IMR-90 (cell line): ENCODE measurements around the gene EIF4H. TPM values are rescaled to one million over a fixed set of nuclear protein-coding genes. Genes with fewer than 3 reads are reported as not detected.

ENCODE experiments used
- ATAC-seq: fragments of 200-7000 bp; cut with Tn5 transposase; 2 replicates; pipeline ENCODE4 v1.9.1; 2020; ENCODE audit warnings: low read depth, mild to moderate bottlenecking, moderate library complexity
- BruUV-seq: library from RNA; stranded (reverse); fragments of 400-500 nt; replicated peaks from 2 replicates; lab custom pipeline; 2021; lab: Mats Ljungman, UMichigan
- CTCF ChIA-PET: fragments of 300-600 bp; formaldehyde crosslinking; extraction: SDS; loops from one replicate; lab custom pipeline; 2021; ENCODE audit warnings: antibody characterized with exemption; lab: Yijun Ruan, JAX
- POLR2A ChIA-PET: fragments of 300-600 bp; sonication (Branson Sonifier 250); formaldehyde crosslinking; loops from one replicate; lab custom pipeline; 2022; ENCODE audit warnings: antibody characterized with exemption; ENCODE audit not compliant: unreplicated experiment; lab: Charles Lee
- DNase-seq: peaks from one replicate; pipeline ENCODE4 v3.0.0; 2013
- H2AFZ ChIP-seq: replicated peaks from 2 replicates; pipeline ENCODE3; 2013; ENCODE audit warnings: low read length, mild to moderate bottlenecking; ENCODE audit not compliant: poor library complexity
- H2AK5ac ChIP-seq: 2 replicates; pipeline ENCODE4 v1.6.1; 2013; ENCODE audit warnings: low read depth, low read length, inconsistent platforms
- H2AK9ac ChIP-seq: replicated peaks from 2 replicates; pipeline ENCODE3; 2013; ENCODE audit warnings: mild to moderate bottlenecking, low read depth, low read length, moderate library complexity; ENCODE audit not compliant: poor library complexity
- H2BK120ac ChIP-seq: 2 replicates; pipeline ENCODE4 v1.6.1; 2013; ENCODE audit warnings: low read depth, low read length, inconsistent platforms
- H2BK15ac ChIP-seq: 3 replicates; pipeline ENCODE4 v1.6.1; 2013; ENCODE audit warnings: low read depth, low read length, inconsistent platforms
- H2BK20ac ChIP-seq: 2 replicates; pipeline ENCODE4 v1.6.1; 2013; ENCODE audit warnings: low read depth, mild to moderate bottlenecking, inconsistent platforms, low read length, moderate library complexity
- H2BK5ac ChIP-seq: 2 replicates; pipeline ENCODE4 v1.6.1; 2013; ENCODE audit warnings: mild to moderate bottlenecking, low read depth, low read length, inconsistent platforms; ENCODE audit not compliant: poor library complexity, severe bottlenecking
- H3K14ac ChIP-seq: replicated peaks from 2 replicates; pipeline ENCODE4 v1.6.1; 2013; ENCODE audit warnings: low read depth, low read length, inconsistent platforms
- H3K18ac ChIP-seq: 2 replicates; pipeline ENCODE4 v1.6.1; 2013; ENCODE audit warnings: low read depth, low read length, control low read depth
- H3K23ac ChIP-seq: 2 replicates; pipeline ENCODE4 v1.6.1; 2013; ENCODE audit warnings: low read depth, low read length, inconsistent platforms
- H3K27ac ChIP-seq: 2 replicates; pipeline ENCODE4 v1.5.1; 2013; ENCODE audit warnings: mild to moderate bottlenecking, control low read depth, low read length; ENCODE audit not compliant: insufficient read depth
- H3K27me3 ChIP-seq: 2 replicates; pipeline ENCODE4 v1.6.1; 2013; ENCODE audit warnings: low read length; ENCODE audit not compliant: control insufficient read depth, insufficient read depth
- H3K36me3 ChIP-seq: 2 replicates; pipeline ENCODE4 v1.6.1; 2013; ENCODE audit warnings: low read length, mixed read lengths; ENCODE audit not compliant: control insufficient read depth, insufficient read depth
- H3K4ac ChIP-seq: 2 replicates; pipeline ENCODE4 v1.6.1; 2013; ENCODE audit warnings: low read depth, low read length, inconsistent platforms
- H3K4me1 ChIP-seq: 2 replicates; pipeline ENCODE4 v1.6.1; 2013; ENCODE audit warnings: low read length, mixed read lengths; ENCODE audit not compliant: control insufficient read depth, insufficient read depth
- H3K4me2 ChIP-seq: 2 replicates; pipeline ENCODE4 v1.6.1; 2013; ENCODE audit warnings: low read depth, mild to moderate bottlenecking, control low read depth, low read length, moderate library complexity
- H3K4me3 ChIP-seq: 2 replicates; pipeline ENCODE4 v1.5.1; 2013; ENCODE audit warnings: low read depth, mild to moderate bottlenecking, control low read depth, low read length, moderate library complexity; ENCODE audit not compliant: insufficient read depth
- H3K56ac ChIP-seq: 2 replicates; pipeline ENCODE4 v1.6.1; 2013; ENCODE audit warnings: low read length, inconsistent platforms; ENCODE audit not compliant: insufficient read depth; ENCODE audit errors: extremely low read depth
- H3K79me1 ChIP-seq, 2 experiments: 2 replicates each; pipeline ENCODE4 v1.6.1; 2013; ENCODE audit warnings: low read length in 2 of 2, inconsistent platforms in 1 of 2, low read depth in 1 of 2
- H3K9ac ChIP-seq: 2 replicates; pipeline ENCODE4 v1.6.1; 2013; ENCODE audit warnings: low read depth, low read length, control low read depth
- H3K9me1 ChIP-seq: 2 replicates; pipeline ENCODE4 v1.6.1; 2013; ENCODE audit warnings: low read length, inconsistent platforms; ENCODE audit not compliant: insufficient read depth
- H3K9me3 ChIP-seq: 2 replicates; pipeline ENCODE4 v1.6.1; 2013; ENCODE audit warnings: low read length; ENCODE audit not compliant: control insufficient read depth, insufficient read depth
- H4K20me1 ChIP-seq: 2 replicates; pipeline ENCODE4 v1.6.1; 2013; ENCODE audit warnings: low read length, inconsistent platforms; ENCODE audit not compliant: insufficient read depth
- H4K5ac ChIP-seq: 2 replicates; pipeline ENCODE4 v1.6.1; 2013; ENCODE audit warnings: mild to moderate bottlenecking, low read depth, low read length, control low read depth
- H4K8ac ChIP-seq, 2 experiments: 2 replicates each; pipeline ENCODE4 v1.6.1; 2013; ENCODE audit warnings: low read depth in 2 of 2, low read length in 2 of 2, control low read depth in 1 of 2, inconsistent platforms in 1 of 2
- H4K91ac ChIP-seq: 2 replicates; pipeline ENCODE4 v1.6.1; 2013; ENCODE audit warnings: low read depth, low read length, inconsistent platforms; ENCODE audit not compliant: insufficient read depth
- BHLHE40 ChIP-seq: fragments of 150-350 bp; IDR thresholded peaks from 2 replicates; pipeline ENCODE4 v1.6.1; 2016; ENCODE audit warnings: mild to moderate bottlenecking, low read depth, low read length
- CEBPB ChIP-seq: IDR thresholded peaks from 2 replicates; pipeline ENCODE4 v1.6.1; 2012; ENCODE audit warnings: low read depth, low read length, improper control_type of control experiment
- CHD1 ChIP-seq: IDR thresholded peaks from 2 replicates; pipeline ENCODE4 v1.6.1; 2012; ENCODE audit warnings: low read depth, low read length, improper control_type of control experiment
- CTCF ChIP-seq: conservative IDR thresholded peaks from 2 replicates; pipeline ENCODE4 v1.5.1; 2012; ENCODE audit warnings: mild to moderate bottlenecking, low read depth, low read length, improper control_type of control experiment
- RCOR1 ChIP-seq: IDR thresholded peaks from 2 replicates; pipeline ENCODE4 v1.6.1; 2012; ENCODE audit warnings: mild to moderate bottlenecking, low read length, improper control_type of control experiment; ENCODE audit not compliant: insufficient replicate concordance
- SMC3 ChIP-seq: fragments of 150-350 bp; IDR thresholded peaks from 2 replicates; pipeline ENCODE4 v1.6.1; 2016; ENCODE audit warnings: low read depth, mild to moderate bottlenecking, antibody characterized with exemption, low read length, moderate library complexity
- WGBS, 2 experiments: methylation state at CpG; one replicate each; pipeline versions ENCODE4 v1.1.5 to v1.1.7; 2013; ENCODE audit warnings: missing lambda C conversion rate in 2 of 2; ENCODE audit not compliant: insufficient read length in 1 of 2; ENCODE audit errors: extremely low coverage in 2 of 2; 5-methylcytosine and 5-hydroxymethylcytosine counted together
- dilution Hi-C: fragments of 300-500 bp; cut with HindIII; formaldehyde crosslinking; loops from one replicate; pipeline ENCODE4 v1.14.3; 2018; ENCODE audit warnings: low sequenced_read_pairs; ENCODE audit not compliant: unreplicated experiment
- in situ Hi-C: fragments of 300-500 bp; cut with MboI; formaldehyde crosslinking; loops from 3 replicates; pipeline ENCODE4 v1.14.3; 2019; ENCODE audit warnings: low sequenced_read_pairs, inconsistent platforms, mixed read lengths
- intact Hi-C: fragments of 100-400 bp; cut with micrococcal nuclease; formaldehyde crosslinking; loops from 2 replicates; pipeline ENCODE4 v1.10.0; 2022
- polyA plus RNA-seq, 3 experiments: library from polyadenylated mRNA; depleted of rRNA; stranded (reverse); fragments of >200 nt; gene quantifications; 2 replicates each; pipeline ENCODE4 v1.2.3, GENCODE V29; 2012; ENCODE audit warnings: low replicate concordance in 1 of 3
- total RNA-seq: library from RNA; depleted of rRNA; stranded (reverse); fragments of >200 nt; gene quantifications from 2 replicates; pipeline ENCODE4 v1.2.3, GENCODE V29; 2012

Gene EIF4H
- total and polyA plus RNA-seq, 2 of the 4 experiments (the other 2 are of a cell fraction): 241 to 321 TPM

- Histone ChIP-seq H3K56ac (no peak overlapping the region), H3K4me2 (no peak overlapping the region), H3K18ac (no peak overlapping the region), H3K4me3 (no peak overlapping the region), H3K79me1 (no peaks in the 10 kb centered on the region), H3K4me1 (no peaks in the 10 kb centered on the region), H4K91ac (no peak overlapping the region), H2AK9ac (no peak overlapping the region), H2BK120ac (no peak overlapping the region), H3K14ac (no peak overlapping the region), H3K9ac (no peak overlapping the region), H3K4ac (no peak overlapping the region), H3K9me1 (no peaks in the 10 kb centered on the region), H3K27ac (no peak overlapping the region), H3K36me3 (no peaks in the 10 kb centered on the region), H4K5ac (no peak overlapping the region), H2BK5ac (no peak overlapping the region), H4K20me1 (no peaks in the 10 kb centered on the region), H2BK15ac (no peak overlapping the region), H2AK5ac (no peak overlapping the region), H2AFZ (no peak overlapping the region), H3K23ac (no peak overlapping the region), H4K8ac (no peak overlapping the region), H3K27me3 (no peaks in the 10 kb centered on the region; the same call in 1 of the 2 replicates), H2BK20ac (no peak overlapping the region), H3K9me3 (peaks cover 5% of the 10 kb centered on the region)
- TF ChIP-seq RCOR1: no peak
- no peak for TF ChIP-seq CTCF
- TF ChIP-seq CEBPB: peak; percentile 64
- TF ChIP-seq CHD1: no peak
- TF ChIP-seq BHLHE40: no peak
- TF ChIP-seq SMC3: no peak
- in situ Hi-C loops (loop anchor here (25.0 kb wide), 1 partner anchor 346 kb away; no protein-coding TSS in a partner anchor), dilution Hi-C loops (no loop called here), intact Hi-C loops (no loop called here)
- no TSS peak for BruUV-seq
- 65% methylated on average over 7 of the region's 8 CpGs; no CpG with 5 or more reads in 1 of the 2 experiments for WGBS, 2 experiments
- DNase-seq (no peak), ATAC-seq (no peak)
- ChIA-PET POLR2A (interaction anchor here (0.5 kb wide), 1 partner anchor 138 kb away, joined by 5 read pairs; no protein-coding TSS in a partner anchor), CTCF (no interaction called here)
These were observed 42.2 kb downstream of the EIF4H start for GRCh38 chr7:74216361-74216761.
